ENCODE measurements around the gene SERTM2.

- no peak for TF ChIP-seq CTCF (IDR thresholded peaks at IDR 0.05; ENCODE audit: extremely low read depth in 1 of 2, insufficient read depth in 1 of 2, low read depth in 1 of 2, low read length in 2 of 2)
- no peak for TF ChIP-seq POLR2A (IDR thresholded peaks at IDR 0.05; ENCODE audit: low read depth, low read length)
- no peak for TF ChIP-seq EZH2 (IDR thresholded peaks at IDR 0.05; ENCODE audit: borderline replicate concordance, low read depth, low read length, severe bottlenecking)
- TF ChIP-seq MAX (IDR thresholded peaks at IDR 0.05; ENCODE audit: insufficient read depth, insufficient read length), result no peak
- TF ChIP-seq POLR2AphosphoS5 (IDR thresholded peaks at IDR 0.05; ENCODE audit: insufficient read depth, low read depth, low read length), result no peak
- no peak for TF ChIP-seq FOS (IDR thresholded peaks at IDR 0.05; ENCODE audit: borderline replicate concordance, insufficient read depth, low read length)
- no peak for TF ChIP-seq MYC (IDR thresholded peaks at IDR 0.05; ENCODE audit: low read depth, low read length)
- no peak for TF ChIP-seq JUN (IDR thresholded peaks at IDR 0.05; ENCODE audit: borderline replicate concordance, insufficient read depth, insufficient read length, low read depth)
Measured at GRCh38 chrX:111568817-111569216, 57.4 kb downstream of the SERTM2 start.
